GM21423 (cell line): ENCODE data around the gene FLT1.

Experiments used
- ATAC-seq: cut with Tn5 transposase; IDR thresholded peaks from one replicate; pipeline ENCODE4 v1.9.1; 2021; ENCODE audit warnings: mild to moderate bottlenecking, moderate library complexity; ENCODE audit not compliant: unreplicated experiment

FLT1 gene, protein sequence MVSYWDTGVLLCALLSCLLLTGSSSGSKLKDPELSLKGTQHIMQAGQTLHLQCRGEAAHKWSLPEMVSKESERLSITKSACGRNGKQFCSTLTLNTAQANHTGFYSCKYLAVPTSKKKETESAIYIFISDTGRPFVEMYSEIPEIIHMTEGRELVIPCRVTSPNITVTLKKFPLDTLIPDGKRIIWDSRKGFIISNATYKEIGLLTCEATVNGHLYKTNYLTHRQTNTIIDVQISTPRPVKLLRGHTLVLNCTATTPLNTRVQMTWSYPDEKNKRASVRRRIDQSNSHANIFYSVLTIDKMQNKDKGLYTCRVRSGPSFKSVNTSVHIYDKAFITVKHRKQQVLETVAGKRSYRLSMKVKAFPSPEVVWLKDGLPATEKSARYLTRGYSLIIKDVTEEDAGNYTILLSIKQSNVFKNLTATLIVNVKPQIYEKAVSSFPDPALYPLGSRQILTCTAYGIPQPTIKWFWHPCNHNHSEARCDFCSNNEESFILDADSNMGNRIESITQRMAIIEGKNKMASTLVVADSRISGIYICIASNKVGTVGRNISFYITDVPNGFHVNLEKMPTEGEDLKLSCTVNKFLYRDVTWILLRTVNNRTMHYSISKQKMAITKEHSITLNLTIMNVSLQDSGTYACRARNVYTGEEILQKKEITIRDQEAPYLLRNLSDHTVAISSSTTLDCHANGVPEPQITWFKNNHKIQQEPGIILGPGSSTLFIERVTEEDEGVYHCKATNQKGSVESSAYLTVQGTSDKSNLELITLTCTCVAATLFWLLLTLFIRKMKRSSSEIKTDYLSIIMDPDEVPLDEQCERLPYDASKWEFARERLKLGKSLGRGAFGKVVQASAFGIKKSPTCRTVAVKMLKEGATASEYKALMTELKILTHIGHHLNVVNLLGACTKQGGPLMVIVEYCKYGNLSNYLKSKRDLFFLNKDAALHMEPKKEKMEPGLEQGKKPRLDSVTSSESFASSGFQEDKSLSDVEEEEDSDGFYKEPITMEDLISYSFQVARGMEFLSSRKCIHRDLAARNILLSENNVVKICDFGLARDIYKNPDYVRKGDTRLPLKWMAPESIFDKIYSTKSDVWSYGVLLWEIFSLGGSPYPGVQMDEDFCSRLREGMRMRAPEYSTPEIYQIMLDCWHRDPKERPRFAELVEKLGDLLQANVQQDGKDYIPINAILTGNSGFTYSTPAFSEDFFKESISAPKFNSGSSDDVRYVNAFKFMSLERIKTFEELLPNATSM (N-terminal part only)

DNA sequence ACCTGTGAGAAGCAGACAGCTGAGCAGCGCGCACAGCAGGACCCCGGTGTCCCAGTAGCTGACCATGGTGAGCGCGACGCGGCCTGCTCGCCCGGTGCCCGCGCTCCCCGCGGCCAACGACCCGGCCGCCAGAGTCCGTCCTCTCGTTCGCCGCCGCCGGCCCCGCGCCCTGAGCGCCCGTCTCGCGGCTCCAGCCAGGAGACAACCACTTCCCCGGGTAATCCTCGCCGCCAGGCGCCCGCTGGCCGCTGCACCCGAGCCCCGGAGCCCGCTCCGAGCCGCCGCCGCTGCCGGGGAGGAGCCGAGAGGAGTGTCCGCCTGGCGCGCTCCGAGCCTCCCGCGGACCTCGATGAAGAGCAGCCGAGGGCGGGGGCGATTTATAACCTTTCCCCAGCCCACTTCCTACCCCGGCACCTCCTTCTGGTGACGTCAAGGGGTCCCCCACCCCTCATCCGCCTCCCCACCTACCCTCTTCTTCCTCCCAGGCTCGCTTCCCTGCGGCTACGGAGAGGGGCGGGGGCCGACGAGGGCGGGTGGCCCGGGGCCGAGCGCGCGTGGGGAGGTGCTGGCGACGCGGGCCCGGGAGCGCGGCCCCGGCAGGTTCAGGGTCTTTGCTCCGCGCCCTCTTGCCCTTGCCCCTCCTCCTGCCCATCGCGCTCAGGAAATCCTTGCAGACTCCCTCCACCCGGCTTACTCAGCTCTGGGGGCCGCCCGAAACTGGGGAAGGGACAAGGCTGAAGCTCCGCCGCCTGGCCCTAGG is at the start of gene FLT1:
TSS of gene FLT1 (minus strand) at position 351 of the 760 bp plus-strand sequence. CDS start at position 66, 285 bp downstream.
- ATAC-seq: peak; percentile 42

DNA sequence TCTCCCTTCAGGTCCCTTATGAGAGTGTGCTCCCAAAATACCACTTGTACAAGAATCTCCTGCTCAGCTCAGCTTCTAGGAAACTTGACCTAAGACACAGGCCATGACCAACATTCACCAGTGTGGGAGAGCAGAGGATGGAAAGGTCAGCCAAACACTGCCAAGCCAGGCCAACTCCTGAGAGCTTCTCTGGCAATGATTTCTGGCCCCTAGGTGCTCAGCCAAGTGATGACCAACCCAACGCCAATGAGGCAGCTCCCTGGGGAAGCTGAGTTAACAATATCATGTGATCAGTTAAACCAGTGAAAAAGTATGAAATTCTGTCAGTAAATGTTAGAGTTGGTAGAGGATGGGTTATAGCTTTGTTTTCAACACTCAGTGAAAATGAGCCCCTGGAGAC is 49.1 kb upstream of the FLT1 start:
- no peak for ATAC-seq

DNA sequence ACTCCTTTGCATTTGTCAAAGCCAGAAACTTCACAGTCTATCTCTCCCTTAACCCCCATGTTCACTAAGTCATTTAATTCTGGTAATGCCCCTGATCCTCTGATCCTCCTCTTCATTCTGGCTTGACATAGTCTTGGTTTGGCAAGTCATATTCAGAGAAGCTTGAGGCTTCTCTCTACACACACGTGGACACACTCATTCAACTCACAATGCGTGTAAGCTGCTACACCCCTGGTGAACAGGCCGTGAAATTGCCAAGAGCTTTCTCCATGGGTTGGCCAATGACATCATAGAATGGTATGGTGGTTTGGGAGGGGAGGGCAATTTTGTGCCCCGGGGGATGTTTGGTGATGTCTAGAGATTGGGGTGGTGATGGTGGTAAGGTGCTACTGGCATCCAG is 47.9 kb upstream of the FLT1 start:
- no peak for ATAC-seq

DNA sequence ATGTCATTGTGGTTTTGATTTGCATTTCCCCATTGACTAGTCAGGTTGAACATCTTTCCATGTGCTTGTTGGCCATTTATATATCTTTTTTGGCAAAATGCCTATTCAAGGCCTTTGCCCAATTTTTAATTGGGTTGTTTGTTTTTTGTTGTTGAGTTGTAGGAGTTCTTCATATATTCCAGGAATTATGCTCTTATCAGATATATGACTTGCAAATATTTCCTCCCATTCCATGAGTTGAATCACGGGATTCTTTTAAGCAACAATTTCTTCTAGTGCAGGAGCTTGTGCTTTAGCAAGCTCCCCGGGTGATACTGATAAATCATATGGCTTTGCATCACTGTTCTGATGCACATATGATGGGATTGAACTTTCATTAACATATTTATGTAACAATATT is 47.0 kb upstream of the FLT1 start:
- ATAC-seq: no peak

DNA sequence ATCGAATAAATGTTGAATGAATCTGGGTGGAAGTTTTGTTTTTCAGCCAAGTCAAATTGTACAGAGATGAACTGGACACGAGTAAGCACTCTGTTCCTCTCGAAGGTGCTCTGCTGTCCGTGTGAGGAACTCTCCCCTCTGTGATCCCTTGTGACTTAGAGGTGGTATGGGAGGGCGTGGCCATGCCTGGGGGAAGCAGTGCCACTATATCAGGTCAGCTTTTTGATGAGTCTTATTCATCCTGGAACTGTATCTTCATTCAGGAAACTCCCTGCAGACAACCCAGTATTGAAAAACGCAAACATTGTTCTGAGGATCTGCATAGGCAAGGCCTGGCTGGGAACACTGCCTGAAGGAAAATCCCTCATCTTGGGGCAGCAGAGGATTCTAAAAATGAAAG is 45.7 kb upstream of the FLT1 start:
- ATAC-seq: no peak

DNA sequence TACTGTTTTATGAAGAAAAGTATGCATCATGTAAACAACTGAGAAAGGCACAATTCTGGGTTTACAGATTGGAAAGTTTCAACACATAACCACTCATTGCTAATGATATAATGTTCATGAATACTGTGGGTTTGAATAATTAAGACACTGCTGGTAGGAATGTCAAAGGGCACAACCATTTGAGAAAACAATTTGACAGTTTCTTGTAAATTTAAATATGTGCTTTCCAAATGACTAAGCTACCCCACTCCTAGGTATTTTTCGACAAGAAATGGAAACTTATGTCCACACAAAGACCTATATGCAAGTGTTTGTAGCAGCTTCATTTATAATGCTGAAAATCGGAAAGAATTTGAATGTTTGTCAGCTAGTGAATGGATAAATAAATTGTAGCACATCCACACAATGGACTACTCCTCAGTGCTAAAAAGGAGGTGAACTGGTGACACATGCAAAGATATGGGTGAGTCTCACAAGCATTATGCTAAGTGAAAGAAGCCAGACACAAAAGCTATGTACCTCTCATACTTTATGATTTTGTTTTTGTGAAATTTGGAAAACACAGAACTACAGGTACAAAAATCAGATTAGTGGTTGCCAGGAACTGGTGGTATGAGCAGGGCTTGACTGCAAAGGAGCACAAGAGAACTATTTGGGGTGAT is 44.8 kb upstream of the FLT1 start:
- ATAC-seq: no peak

DNA sequence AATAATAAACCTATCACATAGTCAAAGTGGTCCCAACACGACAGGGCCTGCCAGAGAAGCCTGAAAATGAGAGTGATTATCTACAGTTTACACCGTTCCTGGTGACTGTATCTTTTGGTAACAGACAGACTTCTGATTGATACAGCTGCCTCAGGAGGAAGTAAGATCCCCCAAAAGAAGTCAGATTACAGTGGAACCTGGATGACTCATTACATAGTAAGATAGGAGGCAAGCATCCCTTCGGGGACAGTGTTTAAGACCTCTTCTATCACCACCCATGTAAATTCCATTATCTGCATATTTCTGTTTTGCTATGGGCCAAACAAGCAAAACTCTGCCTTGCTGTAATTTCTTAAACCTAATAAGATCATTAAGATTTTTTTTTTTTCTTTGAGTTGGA is 44.0 kb upstream of the FLT1 start:
- ATAC-seq: no peak

DNA sequence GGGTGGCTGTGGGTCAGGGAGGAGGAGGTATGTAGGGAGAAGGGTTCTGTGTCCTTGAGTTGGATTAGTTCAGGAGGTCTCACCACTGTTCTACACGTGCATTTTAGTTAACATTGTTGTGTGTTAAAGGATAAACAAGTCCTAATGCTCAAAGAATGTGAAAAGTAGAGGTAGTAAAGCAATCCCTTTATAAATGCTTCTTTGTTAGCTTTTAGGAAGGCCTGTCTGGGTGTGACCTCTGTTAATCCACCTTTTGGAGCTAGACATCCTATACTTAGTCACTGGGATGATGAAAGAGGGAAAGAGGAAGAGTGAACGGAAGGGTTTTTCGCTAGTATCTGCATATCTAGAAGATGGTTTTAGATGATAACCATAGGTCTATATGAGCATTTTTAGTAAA is 42.2 kb upstream of the FLT1 start:
- no peak for ATAC-seq

DNA sequence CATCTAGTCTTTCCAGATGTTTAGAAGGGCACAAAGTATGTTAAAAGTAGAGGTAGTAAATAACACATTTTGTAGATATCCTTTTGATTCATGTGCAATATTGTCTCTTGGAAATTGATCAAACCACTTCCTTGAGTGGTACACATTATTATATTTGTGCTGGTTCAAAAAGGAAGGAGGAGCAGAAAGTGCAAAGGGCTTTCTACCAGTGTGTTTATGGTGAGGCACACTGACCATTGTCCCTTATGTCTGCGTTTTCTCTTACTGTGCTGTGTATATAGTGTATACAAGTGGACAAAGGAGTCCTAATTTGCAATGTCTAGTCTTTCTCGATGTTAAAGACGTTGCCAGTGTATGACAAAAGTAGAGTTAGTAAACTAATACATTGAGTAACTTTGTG is 41.4 kb upstream of the FLT1 start:
- no peak for ATAC-seq

DNA sequence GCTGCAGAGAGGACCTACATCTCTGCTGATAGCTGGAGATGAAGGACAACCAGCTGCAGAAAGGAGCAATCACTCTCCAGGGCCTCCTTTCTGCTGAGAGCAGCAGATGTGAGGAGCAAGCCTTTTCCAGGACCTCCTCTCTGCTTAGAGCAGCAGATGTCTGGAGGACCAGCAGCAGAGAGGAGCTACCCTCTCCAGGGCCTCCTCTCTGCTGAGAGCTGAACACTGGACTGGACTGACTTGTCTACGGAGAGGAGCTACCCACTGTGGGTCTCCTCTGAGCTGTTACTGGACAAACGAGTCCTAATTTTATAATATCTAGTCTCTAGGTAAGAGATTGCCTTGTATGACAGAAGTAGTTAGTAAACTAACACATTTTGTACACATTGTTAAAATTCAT is 40.8 kb upstream of the FLT1 start:
- ATAC-seq: no peak

DNA sequence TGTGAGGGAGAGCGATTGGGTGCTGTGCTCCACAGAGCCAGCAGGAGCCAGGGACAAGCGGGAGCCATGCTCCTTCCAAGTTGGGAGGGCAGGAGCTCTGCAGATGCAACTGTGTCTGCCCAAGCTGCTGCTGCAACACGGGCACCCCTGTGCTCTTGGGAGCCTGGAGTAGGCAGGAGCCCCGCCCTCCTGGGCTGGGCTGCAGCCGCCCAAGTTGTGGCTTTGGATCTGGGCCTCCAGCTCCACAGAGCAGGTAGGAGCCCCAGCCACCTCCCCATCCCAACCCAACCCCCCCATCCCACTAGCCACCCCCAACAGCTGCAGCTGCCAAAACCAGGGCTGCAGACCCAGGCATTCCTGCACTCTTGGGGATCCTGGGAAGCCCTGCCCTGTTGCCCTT is 39.9 kb upstream of the FLT1 start:
- no peak for ATAC-seq

DNA sequence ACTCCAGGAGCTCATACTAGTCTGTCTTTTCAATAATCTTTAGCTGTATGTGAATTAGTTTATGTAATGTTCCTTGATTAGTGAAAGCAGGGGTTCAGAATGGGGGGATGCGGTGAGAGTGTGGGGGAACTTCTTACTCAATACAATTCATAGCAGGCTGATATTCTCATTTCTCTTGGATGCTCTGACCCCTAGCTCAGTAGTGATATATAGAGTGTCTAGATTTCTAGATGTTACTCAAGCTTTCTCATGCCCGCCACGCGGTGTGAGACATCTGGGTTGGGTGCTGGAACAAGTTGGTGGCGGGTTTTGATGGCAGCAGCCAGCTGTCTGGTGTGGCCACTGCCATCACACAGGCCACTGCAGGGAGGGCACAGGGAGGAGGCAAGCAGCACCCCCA is 39.3 kb upstream of the FLT1 start:
- no peak for ATAC-seq

DNA sequence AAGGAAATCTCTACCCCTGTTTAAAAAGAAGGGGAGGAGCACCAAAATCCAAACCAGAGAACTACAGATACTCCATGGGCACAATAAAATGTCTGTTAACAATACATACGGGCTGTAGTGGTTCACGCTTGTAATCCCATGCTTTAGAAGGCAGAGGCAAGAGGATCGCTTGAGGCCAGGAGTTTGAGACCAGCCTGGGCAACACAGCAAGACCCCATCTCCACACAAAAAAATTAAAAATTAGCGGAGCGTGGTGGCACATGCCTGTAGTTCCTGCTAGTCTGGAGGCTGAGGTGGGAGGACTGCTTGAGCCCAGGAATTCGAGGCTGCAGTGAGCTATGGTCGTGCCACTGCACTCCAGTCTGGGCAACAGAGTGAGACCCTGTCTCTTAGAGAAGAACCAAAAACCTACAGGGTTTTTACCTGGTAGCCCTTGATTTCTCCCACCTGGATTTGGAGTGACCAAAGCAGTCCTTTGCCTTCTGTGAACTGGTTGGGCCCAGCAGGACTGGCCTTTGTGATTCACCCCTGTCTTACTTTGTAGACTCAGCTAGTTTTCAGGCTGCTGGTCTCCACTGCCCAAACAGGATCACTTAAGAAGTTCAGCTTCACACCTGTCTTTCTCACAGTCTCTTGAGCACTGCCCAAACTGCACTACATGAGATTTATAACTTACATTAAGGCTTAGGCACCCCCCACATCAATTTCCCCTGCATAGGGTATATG is 38.7 kb upstream of the FLT1 start:
- no peak for ATAC-seq

DNA sequence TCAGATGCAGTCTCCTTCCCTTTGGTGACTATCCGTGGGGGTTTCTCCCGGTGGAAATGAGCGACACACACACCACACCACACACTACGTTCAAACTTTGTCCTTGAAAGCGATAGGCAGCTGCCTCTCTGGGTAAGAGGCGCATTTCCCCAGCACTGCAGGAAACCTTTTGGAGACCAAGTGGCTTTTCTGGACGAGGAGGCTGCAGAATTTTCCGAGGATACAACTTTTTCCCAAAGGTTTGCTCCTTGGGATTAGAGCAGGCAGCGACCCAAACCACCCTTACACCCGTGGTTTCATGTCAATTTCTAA is 38.2 kb upstream of the FLT1 start:
- ATAC-seq: no peak

DNA sequence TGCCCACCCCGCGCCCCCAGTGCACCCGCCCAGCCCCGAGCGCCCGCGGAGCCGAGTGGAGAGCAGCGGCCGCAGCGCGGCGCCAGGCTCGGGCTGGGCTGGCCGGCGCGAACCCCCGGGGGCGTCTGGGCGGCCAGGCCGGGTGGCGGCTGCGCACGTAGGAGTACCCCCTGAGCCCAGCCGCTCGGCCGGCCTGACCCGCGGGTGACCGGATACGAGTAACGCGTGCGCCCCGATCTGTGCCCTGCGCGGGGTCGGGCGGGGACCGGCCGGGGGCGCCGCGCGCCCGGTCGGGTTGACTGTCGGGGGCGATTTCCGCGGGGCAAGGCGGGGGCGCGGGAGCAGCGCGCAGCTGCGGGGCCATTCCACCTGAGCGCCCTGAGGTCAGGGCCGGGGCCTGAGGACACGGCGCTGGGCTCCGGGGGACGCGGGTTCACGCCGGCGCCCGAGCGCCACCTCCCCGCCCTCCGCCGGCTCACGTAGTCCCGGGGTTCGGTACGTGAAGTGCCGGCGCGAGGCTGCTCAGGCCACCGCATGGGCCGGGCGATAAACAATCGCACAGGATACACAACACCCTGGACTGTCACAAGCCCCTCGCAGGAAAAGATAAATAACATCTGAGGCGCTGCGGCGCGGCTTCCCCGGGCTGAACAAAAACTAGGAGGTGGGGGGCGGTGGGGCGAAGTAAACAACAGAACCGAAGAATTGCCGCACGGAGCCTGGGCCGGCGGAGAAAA is 37.6 kb upstream of the FLT1 start:
- ATAC-seq: no peak

DNA sequence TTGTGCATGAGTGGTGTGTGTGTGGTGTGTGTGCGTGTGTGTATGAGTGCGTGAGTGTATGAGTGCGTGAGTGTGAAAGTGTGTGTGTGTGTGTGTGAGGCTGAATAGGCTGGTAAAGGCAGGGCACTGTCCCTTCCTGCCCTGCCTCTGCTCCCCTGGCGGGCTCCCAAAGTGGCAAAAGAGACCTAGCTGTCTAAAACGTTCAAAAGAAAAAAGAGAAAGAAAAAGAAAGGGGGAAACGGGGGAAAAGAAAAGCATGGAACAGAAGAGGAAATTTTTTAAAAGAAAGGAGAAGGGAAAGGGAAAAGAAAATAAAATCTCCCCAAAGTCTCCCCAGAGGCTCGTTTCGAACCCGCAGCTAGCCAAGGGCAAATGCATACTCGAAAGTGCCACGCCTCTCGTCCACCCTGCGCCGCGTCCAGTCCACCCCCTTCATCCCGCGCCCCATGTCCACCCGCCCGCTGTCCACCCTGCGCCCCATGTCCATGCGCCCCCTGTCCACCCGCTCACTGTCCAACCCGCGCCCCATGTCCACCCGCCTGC is 37.0 kb upstream of the FLT1 start:
- ATAC-seq: no peak

DNA sequence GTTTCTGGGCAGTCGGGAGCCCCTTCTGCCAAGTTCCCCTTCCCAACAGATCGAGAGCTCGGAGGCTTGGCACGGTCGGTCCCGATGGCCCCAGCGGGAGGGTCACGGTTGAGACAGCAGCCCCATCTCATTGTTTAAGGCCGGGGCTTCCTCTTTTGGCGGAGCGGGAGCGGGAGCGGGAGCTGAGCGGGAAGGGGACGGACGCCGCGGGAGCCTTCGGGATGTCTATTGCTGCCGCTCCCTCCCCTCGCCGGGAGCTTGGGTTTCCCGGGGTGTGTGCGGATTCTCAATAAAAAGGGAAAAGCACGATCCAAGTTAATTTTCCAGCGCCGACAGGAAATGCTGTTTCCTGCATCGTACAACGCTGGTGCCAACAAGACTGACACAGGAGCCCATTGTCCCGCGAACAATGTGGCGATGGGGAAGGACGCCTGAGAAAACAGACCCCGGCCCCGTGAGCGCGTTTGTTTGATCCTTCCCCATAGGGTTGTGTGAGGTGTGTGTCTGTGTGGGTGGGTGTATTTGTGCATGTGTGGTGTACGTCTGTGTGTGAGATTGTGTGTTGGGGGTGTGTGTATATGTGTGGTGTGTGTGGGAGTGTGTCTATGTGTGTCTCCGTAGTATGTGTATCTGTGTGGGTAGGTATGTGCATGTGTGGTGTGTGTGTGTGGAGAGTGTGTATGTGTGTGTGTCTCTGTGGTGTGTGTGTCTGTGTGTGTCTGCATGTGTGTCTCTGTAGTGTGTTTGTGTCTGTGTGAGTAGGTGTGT is 36.3 kb upstream of the FLT1 start:
- no peak for ATAC-seq

DNA sequence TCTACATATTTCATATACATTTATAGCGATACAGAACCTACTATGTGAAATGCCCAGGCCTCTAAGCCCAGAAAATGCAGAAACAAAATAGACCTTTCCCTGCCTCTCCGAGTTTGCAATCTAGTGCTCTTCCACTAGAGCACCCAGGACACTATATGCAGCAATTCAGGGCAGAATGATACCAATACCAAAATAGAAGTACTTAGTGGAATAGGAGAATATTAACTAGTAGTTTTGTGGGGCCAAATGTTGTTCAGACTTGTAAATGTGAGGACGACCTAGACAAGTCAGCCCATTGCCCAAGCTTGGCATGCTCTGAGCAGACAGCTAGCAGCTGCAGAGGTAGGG is 35.8 kb upstream of the FLT1 start:
- no peak for ATAC-seq
